NCI-H2196 treated with DMSO at 0.1 percent for 48 hours (cell line): Measurements from ENCODE around the gene PCDHGA8.
"Not testable (repeated sequence)": the region's sequence is repeated elsewhere in the genome, so short reads cannot be mapped to it uniquely, and the experiment has no call there.

Experiments
- DNase-seq: peaks from one replicate; lab custom pipeline; 2025; ENCODE audit not compliant: unreplicated experiment; lab: John Stamatoyannopoulos, UW

PCDHGA8 gene

GRCh38 chr5:141430332-141431113 is 38.1 kb downstream of the PCDHGA8 start, which contains the start of gene PCDHGA12:
TSS of gene PCDHGA12 (plus strand) at chr5:141430507. CDS start at chr5:141430760, 253 bp downstream.
- no peak for DNase-seq

- DNase-seq: no peak
Observed at GRCh38 chr5:141431286-141431685, 38.9 kb downstream of the PCDHGA8 start.

- DNase-seq: not testable (repeated sequence)
Observed at GRCh38 chr5:141432308-141432707, 39.9 kb downstream of the PCDHGA8 start.

- DNase-seq: not testable (repeated sequence)
Observed at GRCh38 chr5:141432726-141433125, 40.3 kb downstream of the PCDHGA8 start.

GRCh38 chr5:141434006-141434405 is 41.6 kb downstream of the PCDHGA8 start:
- DNase-seq: no peak

- DNase-seq: no peak
Observed at GRCh38 chr5:141437221-141437620, 44.8 kb downstream of the PCDHGA8 start.

- DNase-seq: no peak
Observed at GRCh38 chr5:141439411-141440141, 47.1 kb downstream of the PCDHGA8 start.

- DNase-seq: no peak
Observed at GRCh38 chr5:141440341-141440740, 47.9 kb downstream of the PCDHGA8 start.

- DNase-seq: no peak
Observed at GRCh38 chr5:141441571-141442170, 49.2 kb downstream of the PCDHGA8 start.
